T47D (cell line): Measurements from ENCODE around the gene RAD52.

Source experiments
- DNase-seq, 2 experiments: peaks; one replicate each; pipeline versions ENCODE4 v3.0.0 to v3.0.0-alpha.2; 2011 to 2012; ENCODE audit warnings: low read depth in 1 of 2, low spot score in 1 of 2
- JUND ChIP-seq: IDR thresholded peaks from 2 replicates; pipeline ENCODE4 v1.6.1; 2012; ENCODE audit warnings: low read depth
- in situ Hi-C: cut with HindIII; loops from 2 replicates; pipeline ENCODE4 v1.10.0; 2016; ENCODE audit warnings: low sequenced_read_pairs, low pct_unique_long_range_greater_than_20kb

The RAD52 gene

GRCh38 chr12:949453-950191 is at the start of gene RAD52:
RAD52 (minus strand) TSS chr12:949694; CDS start chr12:933058, 16,636 bp downstream.
- in situ Hi-C loops = no loop called here
- no peak for TF ChIP-seq JUND
- peak; percentile 66 to 99 for DNase-seq

DNA sequence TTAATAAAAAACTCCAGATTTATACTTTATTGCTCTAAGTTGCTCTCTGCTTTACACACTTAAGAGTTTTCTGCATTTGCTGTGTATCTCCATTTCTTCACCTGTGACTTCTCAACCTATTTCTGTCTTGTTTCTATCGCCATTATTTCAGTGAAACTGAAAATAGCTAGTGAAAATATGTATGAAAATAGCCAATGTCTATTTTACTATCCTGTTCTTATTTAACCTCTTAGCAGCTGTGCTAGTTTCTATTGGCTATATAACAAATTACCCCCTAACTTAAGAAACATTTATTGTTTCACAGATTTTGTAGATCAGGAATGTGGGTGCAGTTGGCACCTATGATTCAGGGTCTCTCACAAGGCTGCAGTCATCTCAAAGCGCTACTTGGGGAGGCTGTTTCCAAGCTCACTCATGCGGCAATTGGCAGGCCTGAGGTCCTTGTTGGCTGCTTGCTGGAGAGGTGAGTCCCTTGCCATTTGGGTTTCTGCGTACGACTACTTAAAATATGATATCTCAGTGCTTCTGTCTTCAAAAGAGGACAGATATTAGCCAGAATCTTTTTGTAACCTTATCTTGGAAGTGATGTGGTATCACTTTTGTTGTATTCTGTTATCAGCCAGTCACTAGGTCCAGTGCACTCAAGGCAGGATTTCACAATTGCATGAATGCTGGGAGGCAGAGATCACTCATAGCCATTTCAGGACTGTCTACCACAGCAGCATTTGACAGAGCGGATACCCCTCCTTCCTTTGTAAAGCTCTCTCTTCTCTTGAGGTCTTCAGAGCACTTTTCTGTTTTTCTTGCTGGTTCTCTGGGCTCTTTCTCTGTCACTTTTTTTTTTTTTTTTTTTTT is 48.8 kb upstream of the RAD52 start:
- DNase-seq = no peak
- in situ Hi-C loops = no loop called here
- no peak for TF ChIP-seq JUND

GRCh38 chr12:997505-997904 is 48.0 kb upstream of the RAD52 start:
- in situ Hi-C loops = no loop called here

GRCh38 chr12:996881-997280 is 47.4 kb upstream of the RAD52 start:
- no peak for TF ChIP-seq JUND
- in situ Hi-C loops = no loop called here
- no peak for DNase-seq

More at GRCh38 chr12:997505-997904, 48.0 kb upstream of the RAD52 start:
- TF ChIP-seq JUND = no peak
- no peak for DNase-seq

DNA sequence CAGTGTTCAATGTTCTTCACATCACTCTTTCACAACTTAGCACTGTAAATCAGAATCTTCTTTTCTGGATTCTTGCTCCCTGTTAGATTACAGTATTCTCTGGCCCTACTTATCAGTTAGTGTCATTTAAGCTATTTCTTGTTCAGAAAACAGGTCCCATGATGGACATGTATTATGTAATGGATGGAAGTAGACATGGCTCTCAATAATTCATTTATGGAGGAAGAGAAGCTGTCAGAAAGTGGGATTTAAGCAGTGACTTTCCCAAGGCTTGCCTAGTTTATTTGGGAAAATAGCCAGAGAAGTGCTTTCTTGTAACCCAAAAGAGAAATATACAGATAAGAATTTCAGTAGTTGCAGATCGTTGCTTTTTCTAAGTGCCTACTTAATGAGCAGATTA is 43.2 kb upstream of the RAD52 start:
- in situ Hi-C loops = no loop called here
- TF ChIP-seq JUND = no peak
- DNase-seq = no peak

DNA sequence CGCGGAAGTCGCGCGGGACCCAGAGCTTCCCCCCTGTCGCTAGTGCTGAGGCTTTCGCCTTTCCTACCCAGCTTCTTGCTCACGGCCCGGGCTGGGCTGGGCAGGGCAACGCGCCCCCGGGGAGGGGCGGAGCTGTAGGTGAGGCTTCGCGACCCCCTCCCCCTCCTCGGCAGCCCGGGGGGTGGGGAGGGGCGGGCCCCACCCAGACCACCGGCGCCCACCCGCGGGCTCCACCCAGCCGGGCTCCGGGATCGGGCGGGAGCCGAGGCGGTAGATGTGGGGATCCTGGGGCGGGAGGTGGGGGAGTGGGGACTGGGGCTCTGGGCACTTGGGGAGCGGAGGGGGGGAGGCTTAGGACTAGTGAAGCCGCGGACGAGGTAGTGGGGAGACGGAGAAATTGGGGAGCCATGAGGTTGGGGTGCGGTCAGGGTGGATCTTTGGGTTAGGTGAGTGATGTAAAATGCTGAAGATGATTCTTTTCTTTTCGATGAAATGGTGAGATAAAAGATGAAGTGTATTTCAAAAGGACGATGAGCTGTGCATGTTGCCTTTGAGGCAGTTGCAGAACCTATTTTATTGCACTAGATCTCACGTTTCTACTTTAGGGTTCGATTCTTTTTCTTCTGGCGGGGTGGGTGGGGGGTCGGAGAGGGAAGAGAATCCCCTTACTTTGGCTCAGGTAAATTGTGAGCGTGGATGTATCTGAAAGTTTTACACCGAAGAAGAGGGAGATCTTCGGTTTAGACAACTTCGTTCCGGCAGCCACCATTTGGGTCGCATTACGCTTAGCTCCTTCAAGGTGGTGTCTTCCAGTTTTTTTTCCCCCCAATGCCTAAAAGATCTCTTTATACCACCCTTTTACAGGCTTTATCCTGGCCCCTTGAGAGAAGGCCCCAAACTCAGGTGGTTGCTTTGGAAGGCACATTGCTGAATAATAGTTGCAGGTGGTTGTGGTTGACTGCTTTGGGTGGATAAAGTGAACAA is 42.1 kb upstream of the RAD52 start:
- in situ Hi-C loops = no loop called here
- peak in 1 of 2 experiments; percentile 68 for DNase-seq
- TF ChIP-seq JUND = no peak

DNA sequence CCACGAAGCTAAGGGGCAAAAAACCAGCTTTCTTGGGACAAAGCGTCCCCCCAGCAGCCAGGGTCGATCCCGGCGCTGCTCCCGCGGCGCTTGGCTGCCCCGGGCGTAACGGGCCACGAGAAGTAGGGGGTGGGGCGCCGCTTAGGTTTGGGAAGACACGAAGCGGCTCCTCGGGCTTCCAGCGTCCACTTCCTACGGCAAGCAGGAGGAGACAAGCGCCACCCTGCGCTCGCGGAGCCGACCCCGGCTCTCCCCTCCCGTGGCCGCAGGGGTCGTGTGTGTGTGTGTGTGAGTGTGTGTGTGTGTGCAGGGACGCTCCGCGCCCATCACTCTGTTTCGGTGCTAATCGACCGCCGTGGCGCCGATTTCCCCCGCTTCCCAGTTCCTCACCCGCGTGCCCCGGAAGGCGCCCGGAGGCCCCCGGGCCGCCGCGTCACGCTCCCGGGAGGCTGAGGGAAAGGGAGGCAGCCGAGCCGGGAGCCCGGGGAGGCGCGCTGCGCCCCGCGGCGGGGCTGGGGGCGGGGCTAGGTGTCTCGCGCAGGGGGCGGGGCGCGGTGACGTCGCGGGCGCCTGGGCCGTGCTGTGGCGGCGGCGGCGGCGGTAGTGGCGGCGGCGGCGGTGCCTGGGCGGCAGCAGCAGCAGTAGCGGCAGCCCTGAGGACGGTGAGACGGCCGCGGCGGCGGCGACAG is 41.3 kb upstream of the RAD52 start, which contains the start of gene ERC1:
Gene ERC1, plus strand, starts transcription at position 563 of the 689 bp plus-strand sequence. CDS start 36,681 bp downstream, outside the sequence.
- TF ChIP-seq JUND = no peak
- DNase-seq = peak; percentile 90
- in situ Hi-C loops = no loop called here

GRCh38 chr12:989751-990660 is 40.5 kb upstream of the RAD52 start:
- peak in 1 of 2 experiments; percentile 75 for DNase-seq
- in situ Hi-C loops = no loop called here
- no peak for TF ChIP-seq JUND

DNA sequence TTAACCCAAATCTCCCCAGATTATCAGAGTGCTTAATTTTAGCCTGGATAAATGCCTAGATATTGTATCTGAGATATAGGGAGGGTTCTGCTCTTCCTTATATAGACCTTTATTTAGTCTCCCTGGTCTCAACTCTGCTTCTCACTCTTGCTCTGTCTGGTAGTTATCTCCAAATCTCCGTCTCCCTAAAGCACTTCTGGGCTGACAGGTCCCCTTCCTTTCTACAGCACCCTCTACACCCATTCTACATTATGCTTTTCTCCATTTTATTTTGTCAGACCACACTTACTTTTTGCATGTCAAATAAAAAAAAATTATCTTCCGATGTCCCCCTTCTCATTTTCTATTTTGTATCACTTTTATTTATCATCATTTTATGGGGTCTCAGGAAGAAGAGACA is 39.6 kb upstream of the RAD52 start:
- DNase-seq = no peak
- no peak for TF ChIP-seq JUND
- in situ Hi-C loops = no loop called here

GRCh38 chr12:988646-989045 is 39.2 kb upstream of the RAD52 start:
- in situ Hi-C loops = no loop called here
- TF ChIP-seq JUND = no peak
- DNase-seq = no peak

- DNase-seq = no peak
- no peak for TF ChIP-seq JUND
- in situ Hi-C loops = no loop called here
Measured at GRCh38 chr12:981961-982360, 32.5 kb upstream of the RAD52 start.
